Measurements from ENCODE around the gene HOGA1.

- TF ChIP-seq CTCF (IDR thresholded peaks at IDR 0.05) (no peak), POLR2AphosphoS5 (IDR thresholded peaks at IDR 0.05; ENCODE audit: low read depth, low read length) (no peak), SIN3A (IDR thresholded peaks at IDR 0.05; ENCODE audit: borderline replicate concordance, insufficient read depth, low read depth, low read length) (no peak), REST (IDR thresholded peaks at IDR 0.05; ENCODE audit: insufficient read depth in 1 of 2, low read depth in 2 of 2, low read length in 1 of 2) (no peak)
These were observed 5.9 kb upstream of the HOGA1 start for GRCh38 chr10:97578171-97578844.

Measured in Panc1 (cell line).